GM19351 (cell line): ENCODE results near the gene METTL26.

Experiments used
- ATAC-seq: cut with Tn5 transposase; IDR thresholded peaks from one replicate; pipeline ENCODE4 v1.9.1; 2021; ENCODE audit warnings: mild to moderate bottlenecking, moderate library complexity; ENCODE audit not compliant: unreplicated experiment

METTL26 gene

GRCh38 chr16:660459-661183 lies 24.5 kb upstream of the METTL26 start:
- peak; percentile 63 for ATAC-seq

- no peak for ATAC-seq
Observed at GRCh38 chr16:660132-660458, 24.0 kb upstream of the METTL26 start.

- no peak for ATAC-seq
Observed at GRCh38 chr16:659618-660017, 23.5 kb upstream of the METTL26 start.

- no peak for ATAC-seq
Observed at GRCh38 chr16:658679-659571, 22.8 kb upstream of the METTL26 start.

GRCh38 chr16:657487-657886 lies 21.4 kb upstream of the METTL26 start:
- no peak for ATAC-seq

GRCh38 chr16:654034-654433 lies 17.9 kb upstream of the METTL26 start:
- no peak for ATAC-seq

GRCh38 chr16:652454-653305 lies 16.6 kb upstream of the METTL26 start:
- no peak for ATAC-seq

GRCh38 chr16:651844-652243 lies 15.7 kb upstream of the METTL26 start:
- no peak for ATAC-seq

GRCh38 chr16:649631-650030 lies 13.5 kb upstream of the METTL26 start:
- ATAC-seq: peak; percentile 14

GRCh38 chr16:648781-649589 lies 12.9 kb upstream of the METTL26 start, which contains the start of gene WDR90:
WDR90 (plus strand) TSS chr16:649365; CDS start chr16:649417, 52 bp downstream.
- peak; percentile 86 for ATAC-seq

GRCh38 chr16:648071-648780 lies 12.1 kb upstream of the METTL26 start:
- ATAC-seq: peak; percentile 2

- no peak for ATAC-seq
Observed at GRCh38 chr16:647173-647902, 11.2 kb upstream of the METTL26 start.

GRCh38 chr16:646679-647172 lies 10.6 kb upstream of the METTL26 start:
- no peak for ATAC-seq

- ATAC-seq: no peak
Observed at GRCh38 chr16:645852-646678, 10.0 kb upstream of the METTL26 start.

- no peak for ATAC-seq
Observed at GRCh38 chr16:644556-644955, 8.5 kb upstream of the METTL26 start.

- no peak for ATAC-seq
Observed at GRCh38 chr16:643050-643368, 6.9 kb upstream of the METTL26 start.

GRCh38 chr16:642189-643049 lies 6.3 kb upstream of the METTL26 start:
- peak; percentile 55 for ATAC-seq
